HepG2 (cell line): Measurements from ENCODE around the gene VKORC1. TPM values are rescaled to one million over a fixed set of nuclear protein-coding genes. Genes with fewer than 3 reads are reported as not detected.

Experiments
- FOXA1 ChIP-seq, 2 experiments: fragments of 450-650 bp in 1 of 2; sonication (generic) in 1 of 2; formaldehyde crosslinking in 1 of 2; IDR thresholded peaks; 2 replicates each; pipeline versions ENCODE4 v1.4.0 to v1.6.1; 2016 to 2020; ENCODE audit warnings: missing genetic modification reagents in 1 of 2
- FOXC1 ChIP-seq: sonication (generic); formaldehyde crosslinking; IDR thresholded peaks from 2 replicates; pipeline ENCODE4 v1.8.0; 2022; ENCODE audit warnings: mild to moderate bottlenecking, missing genetic modification reagents, borderline replicate concordance
- FOXM1 ChIP-seq: sonication (generic); formaldehyde crosslinking; IDR thresholded peaks from 2 replicates; pipeline ENCODE4 v1.5.0; 2020; ENCODE audit warnings: missing genetic modification reagents
- HCFC1 ChIP-seq: fragments of 150-350 bp; IDR thresholded peaks from 2 replicates; pipeline ENCODE4 v1.6.1; 2014; ENCODE audit warnings: low read depth, low read length
- HMGA1 ChIP-seq: sonication (generic); formaldehyde crosslinking; conservative IDR thresholded peaks from 2 replicates; pipeline ENCODE4 v1.4.0; 2020; ENCODE audit warnings: missing genetic modification reagents
- HNF4G ChIP-seq, 2 experiments: sonication (generic) in 1 of 2; formaldehyde crosslinking in 1 of 2; IDR thresholded peaks; 2 replicates each; pipeline versions ENCODE4 v1.4.0 to v1.6.1; 2011 to 2020; ENCODE audit warnings: borderline replicate concordance in 2 of 2, low read depth in 2 of 2, mild to moderate bottlenecking in 2 of 2, low read length in 1 of 2, missing genetic modification reagents in 1 of 2, moderate library complexity in 1 of 2
- JUND ChIP-seq: sonication (generic); formaldehyde crosslinking; IDR thresholded peaks from 2 replicates; pipeline ENCODE4 v1.8.0; 2022; ENCODE audit warnings: mild to moderate bottlenecking, missing genetic modification reagents
- KDM6A ChIP-seq: IDR thresholded peaks from 2 replicates; pipeline ENCODE4 v1.6.1; 2016; ENCODE audit warnings: low read depth
- KLF16 ChIP-seq, 2 experiments: sonication (generic) in 1 of 2; formaldehyde crosslinking in 1 of 2; IDR thresholded peaks; 2 replicates each; pipeline versions ENCODE4 v1.6.1 to v1.8.0; 2016 to 2023; ENCODE audit warnings: missing genetic modification reagents in 2 of 2, missing compliant biosample characterization in 1 of 2
- MLLT10 ChIP-seq: sonication (generic); formaldehyde crosslinking; IDR thresholded peaks from 2 replicates; pipeline ENCODE4 v1.4.0; 2020; ENCODE audit warnings: missing genetic modification reagents
- STAT6 ChIP-seq: sonication (generic); formaldehyde crosslinking; IDR thresholded peaks from 2 replicates; pipeline ENCODE4 v1.4.0; 2020; ENCODE audit warnings: missing genetic modification reagents, mild to moderate bottlenecking, borderline replicate concordance
- TRIM24 ChIP-seq: sonication (generic); formaldehyde crosslinking; IDR thresholded peaks from 2 replicates; pipeline ENCODE4 v1.8.0; 2022; ENCODE audit warnings: mild to moderate bottlenecking, missing genetic modification reagents
- ZBTB7B ChIP-seq: sonication (generic); formaldehyde crosslinking; IDR thresholded peaks from 2 replicates; pipeline ENCODE4 v1.4.0; 2020; ENCODE audit warnings: missing genetic modification reagents
- ZC3H4 ChIP-seq: sonication (generic); formaldehyde crosslinking; IDR thresholded peaks from 2 replicates; pipeline ENCODE4 v1.4.0; 2020; ENCODE audit warnings: missing genetic modification reagents, borderline replicate concordance
- ZFP37 ChIP-seq: sonication (generic); formaldehyde crosslinking; IDR thresholded peaks from 2 replicates; pipeline ENCODE4 v1.4.0; 2020; ENCODE audit warnings: missing genetic modification reagents, borderline replicate concordance
- ZNF263 ChIP-seq: sonication (generic); formaldehyde crosslinking; IDR thresholded peaks from 2 replicates; pipeline ENCODE4 v1.4.0; 2020; ENCODE audit warnings: missing genetic modification reagents
- ZNF275 ChIP-seq: sonication (generic); formaldehyde crosslinking; IDR thresholded peaks from 2 replicates; pipeline ENCODE4 v1.8.0; 2022; ENCODE audit warnings: missing genetic modification reagents, mild to moderate bottlenecking, inconsistent platforms, borderline replicate concordance
- ZNF3 ChIP-seq: IDR thresholded peaks from 2 replicates; pipeline ENCODE4 v1.7.0; 2017; ENCODE audit warnings: inconsistent platforms
- ZNF7 ChIP-seq: IDR thresholded peaks from 2 replicates; pipeline ENCODE4 v1.6.1; 2016; ENCODE audit warnings: missing biosample characterization, missing genetic modification reagents
- ZNF737 ChIP-seq: sonication (generic); formaldehyde crosslinking; IDR thresholded peaks from 2 replicates; pipeline ENCODE4 v1.5.0; 2020; ENCODE audit warnings: missing genetic modification reagents, mild to moderate bottlenecking, borderline replicate concordance
- ZNF788 ChIP-seq: sonication (generic); formaldehyde crosslinking; IDR thresholded peaks from 2 replicates; pipeline ENCODE4 v1.5.0; 2020; ENCODE audit warnings: mild to moderate bottlenecking, missing genetic modification reagents, borderline replicate concordance
- polyA plus RNA-seq, 8 experiments: library from polyadenylated mRNA; depleted of rRNA in 3 of 8; stranded (reverse) in 7 of 8; unstranded in 1 of 8; fragments of >200 nt; fragmentation: Illumina TruSeq in 4 of 8; extraction: Trizol in 4 of 8; gene quantifications; 2 replicates each; pipeline versions ENCODE4 v1.2.1 to v1.2.3, GENCODE V29; 2011 to 2016; ENCODE audit warnings: low read depth in 4 of 8, missing spikeins in 1 of 8, mixed read lengths in 1 of 8; ENCODE audit not compliant: insufficient read depth in 1 of 8
- total RNA-seq, 5 experiments: library from RNA; depleted of rRNA; stranded (reverse); fragments of >200 nt; fragmentation: Illumina TruSeq; extraction: Trizol; gene quantifications; 2 replicates each; pipeline ENCODE4 v1.2.3, GENCODE V29; 2016; ENCODE audit warnings: low read depth in 1 of 5
- TF ChIP-seq, protein P1 (sequence below): sonication (generic); formaldehyde crosslinking; IDR thresholded peaks from 2 replicates; pipeline ENCODE4 v1.8.1; 2023; ENCODE audit warnings: mild to moderate bottlenecking, moderate library complexity, missing genetic modification reagents
- TF ChIP-seq, protein P2 (sequence below): sonication (generic); formaldehyde crosslinking; IDR thresholded peaks from 2 replicates; pipeline ENCODE4 v1.4.0; 2020; ENCODE audit warnings: mild to moderate bottlenecking, missing genetic modification reagents

The VKORC1 gene
- total and polyA plus RNA-seq, 2 of the 13 experiments (the other 11 are each of a cell fraction or from before 2014, with no cell fraction given): 141 to 615 TPM

- TF ChIP-seq FOXA1 (IDR thresholded peaks at IDR 0.05): no peak
- TF ChIP-seq FOXA1 (CRISPR knock-in tag; IDR thresholded peaks at IDR 0.05): peak; percentile 39; the same call in 1 of the 2 replicates
- TF ChIP-seq KDM6A (CRISPR knock-in tag): no peak
- peak; percentile 5; the same call in 1 of the 2 replicates for TF ChIP-seq FOXC1 (CRISPR knock-in tag)
- no peak for TF ChIP-seq HMGA1 (CRISPR knock-in tag)
- TF ChIP-seq JUND: no peak
- TF ChIP-seq, protein P1, sequence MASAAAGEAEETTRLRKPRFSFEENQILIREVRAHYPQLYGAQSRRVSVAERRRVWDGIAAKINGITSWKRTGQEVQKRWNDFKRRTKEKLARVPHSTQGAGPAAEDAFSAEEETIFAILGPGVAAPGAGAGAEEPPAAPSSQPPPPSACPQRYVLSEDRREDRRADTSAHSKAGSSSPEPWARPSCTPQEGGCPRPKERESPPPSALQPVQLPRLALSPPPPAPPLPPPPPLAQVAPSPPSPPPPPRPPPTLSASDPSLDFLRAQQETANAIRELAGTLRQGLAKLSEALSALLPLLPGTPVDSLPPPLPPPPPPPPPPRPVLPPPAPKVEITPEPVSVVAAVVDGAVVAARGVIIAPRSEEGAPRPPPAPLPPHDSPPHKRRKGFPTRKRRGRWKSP (CRISPR knock-in tag): peak; percentile 62; the same call in 1 of the 2 replicates
- TF ChIP-seq ZNF737 (CRISPR knock-in tag): no peak
- TF ChIP-seq ZNF275 (CRISPR knock-in tag): no peak
- TF ChIP-seq ZC3H4 (CRISPR knock-in tag): peak; percentile 26; the same call in 1 of the 2 replicates
- peak; percentile 9; the same call in 1 of the 2 replicates for TF ChIP-seq ZBTB7B
- peak in 1 of 2 experiments; percentile 94; a peak in 2 of 4 replicates for TF ChIP-seq KLF16 (CRISPR knock-in tag; IDR thresholded peaks at IDR 0.05)
- TF ChIP-seq ZNF7: no peak
- no peak; the same call in 1 of the 2 replicates for TF ChIP-seq ZNF3 (CRISPR knock-in tag)
- no peak for TF ChIP-seq ZFP37 (CRISPR knock-in tag)
- TF ChIP-seq ZNF788 (CRISPR knock-in tag): peak; percentile 75; the same call in 1 of the 2 replicates
- TF ChIP-seq, protein P2, sequence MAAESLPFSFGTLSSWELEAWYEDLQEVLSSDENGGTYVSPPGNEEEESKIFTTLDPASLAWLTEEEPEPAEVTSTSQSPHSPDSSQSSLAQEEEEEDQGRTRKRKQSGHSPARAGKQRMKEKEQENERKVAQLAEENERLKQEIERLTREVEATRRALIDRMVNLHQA (CRISPR knock-in tag): no peak
- TF ChIP-seq STAT6 (CRISPR knock-in tag): no peak; the same call in 1 of the 2 replicates
- peak; percentile 60; the same call in 1 of the 2 replicates for TF ChIP-seq ZNF263 (CRISPR knock-in tag)
- no peak for TF ChIP-seq TRIM24
- peak; percentile 77 for TF ChIP-seq HCFC1
- TF ChIP-seq MLLT10 (CRISPR knock-in tag): no peak
- no peak for TF ChIP-seq FOXM1
- no peak; the same call in 1 of the 2 replicates for TF ChIP-seq HNF4G (IDR thresholded peaks at IDR 0.05; ENCODE audit: borderline replicate concordance, low read depth, low read length)
- TF ChIP-seq HNF4G (CRISPR knock-in tag; IDR thresholded peaks at IDR 0.05; ENCODE audit: borderline replicate concordance, low read depth): no peak
These were observed 23.0 kb upstream of the VKORC1 start, which contains the start of gene KAT8 (continued) for GRCh38 chr16:31117384-31118222.
